KMS-11 (cell line): ENCODE measurements around the gene CCDC185.

Experiments
- H2AFZ ChIP-seq: fragments of 200-600 bp; sonication (generic); 2 replicates; pipeline ENCODE4 v1.6.1; 2016; ENCODE audit warnings: antibody characterized with exemption, mixed run types, low read depth
- H3K27ac ChIP-seq: fragments of 200-600 bp; sonication (generic); 2 replicates; pipeline ENCODE4 v1.6.1; 2016; ENCODE audit warnings: mild to moderate bottlenecking, mixed run types
- H3K27me3 ChIP-seq: fragments of 200-600 bp; sonication (generic); 2 replicates; pipeline ENCODE4 v1.6.1; 2017; ENCODE audit warnings: mild to moderate bottlenecking, low read depth, mixed run types, moderate library complexity; ENCODE audit not compliant: insufficient read depth
- H3K36me3 ChIP-seq: fragments of 200-600 bp; sonication (generic); 2 replicates; pipeline ENCODE4 v1.6.1; 2017; ENCODE audit warnings: mild to moderate bottlenecking, mixed run types; ENCODE audit not compliant: insufficient read depth
- H3K4me1 ChIP-seq: fragments of 200-600 bp; sonication (generic); 2 replicates; pipeline ENCODE4 v1.6.1; 2016; ENCODE audit warnings: mild to moderate bottlenecking, low read depth, mixed run types; ENCODE audit not compliant: poor library complexity, severe bottlenecking
- H3K4me2 ChIP-seq: fragments of 200-600 bp; sonication (generic); 2 replicates; pipeline ENCODE4 v1.7.0; 2016; ENCODE audit warnings: mild to moderate bottlenecking, mixed run types
- H3K4me3 ChIP-seq: fragments of 200-600 bp; sonication (generic); IDR thresholded peaks from 2 replicates; pipeline ENCODE4 v1.6.1; 2017; ENCODE audit warnings: low read depth, low read length, mixed read lengths; ENCODE audit not compliant: insufficient read depth
- H3K79me2 ChIP-seq: fragments of 200-600 bp; sonication (generic); 2 replicates; pipeline ENCODE4 v1.6.1; 2016; ENCODE audit warnings: low read depth, mixed run types; ENCODE audit not compliant: insufficient read depth
- H3K9ac ChIP-seq: fragments of 200-600 bp; sonication (generic); 2 replicates; pipeline ENCODE4 v1.6.1; 2016; ENCODE audit warnings: mild to moderate bottlenecking, mixed run types
- H4K20me1 ChIP-seq: fragments of 200-600 bp; sonication (generic); 2 replicates; pipeline ENCODE4 v1.6.1; 2016; ENCODE audit warnings: mild to moderate bottlenecking, mixed run types; ENCODE audit not compliant: insufficient read depth
- CTCF ChIP-seq: fragments of 200-600 bp; sonication (generic); conservative IDR thresholded peaks from 2 replicates; pipeline ENCODE4 v1.6.1; 2017; ENCODE audit warnings: low read depth, mild to moderate bottlenecking, antibody characterized with exemption, low read length, moderate library complexity, mixed read lengths

Gene CCDC185

GRCh38 chr1:223350361-223350908, 42.8 kb upstream of the CCDC185 start:
- no peak overlapping the region for H3K9ac ChIP-seq
- H2AFZ ChIP-seq: no peak overlapping the region
- no peaks in the 10 kb centered on the region for H3K79me2 ChIP-seq
- no peak overlapping the region for H3K4me2 ChIP-seq
- H4K20me1 ChIP-seq: no peaks in the 10 kb centered on the region
- no peak overlapping the region for H3K27ac ChIP-seq
- TF ChIP-seq CTCF: no peak
- no peaks in the 10 kb centered on the region for H3K27me3 ChIP-seq
- H3K4me1 ChIP-seq: no peaks in the 10 kb centered on the region
- no peak overlapping the region for H3K4me3 ChIP-seq
- no peaks in the 10 kb centered on the region for H3K36me3 ChIP-seq

GRCh38 chr1:223352944-223353343, 40.3 kb upstream of the CCDC185 start:
- TF ChIP-seq CTCF: no peak
- Histone ChIP-seq H3K27ac (no peak overlapping the region), H3K4me2 (no peak overlapping the region), H3K9ac (no peak overlapping the region), H3K4me1 (no peaks in the 10 kb centered on the region), H4K20me1 (no peaks in the 10 kb centered on the region), H2AFZ (no peak overlapping the region), H3K79me2 (no peaks in the 10 kb centered on the region), H3K4me3 (no peak overlapping the region), H3K36me3 (no peaks in the 10 kb centered on the region), H3K27me3 (no peaks in the 10 kb centered on the region)

GRCh38 chr1:223353939-223354338, 39.3 kb upstream of the CCDC185 start:
- H3K4me1 ChIP-seq: no peaks in the 10 kb centered on the region
- H4K20me1 ChIP-seq: no peaks in the 10 kb centered on the region
- H3K4me3 ChIP-seq: no peak overlapping the region
- no peaks in the 10 kb centered on the region for H3K79me2 ChIP-seq
- H3K27ac ChIP-seq: no peak overlapping the region
- H3K27me3 ChIP-seq: no peaks in the 10 kb centered on the region
- no peak overlapping the region for H3K4me2 ChIP-seq
- no peak overlapping the region for H3K9ac ChIP-seq
- H3K36me3 ChIP-seq: no peaks in the 10 kb centered on the region
- no peak for TF ChIP-seq CTCF
- no peak overlapping the region for H2AFZ ChIP-seq

GRCh38 chr1:223355699-223356098, 37.5 kb upstream of the CCDC185 start:
- TF ChIP-seq CTCF: no peak
- Histone ChIP-seq H3K36me3 (no peaks in the 10 kb centered on the region), H3K4me1 (no peaks in the 10 kb centered on the region), H3K27ac (no peak overlapping the region), H2AFZ (no peak overlapping the region), H3K79me2 (no peaks in the 10 kb centered on the region), H3K4me3 (no peak overlapping the region), H4K20me1 (no peaks in the 10 kb centered on the region), H3K27me3 (no peaks in the 10 kb centered on the region), H3K4me2 (no peak overlapping the region), H3K9ac (no peak overlapping the region)
